HCT116 (cell line): ENCODE measurements around the gene SHC4.

Experiments
- CEBPB ChIP-seq: IDR thresholded peaks from 2 replicates; pipeline ENCODE4 v1.6.1; 2012; ENCODE audit warnings: low read depth
- RAD21 ChIP-seq: IDR thresholded peaks from 2 replicates; pipeline ENCODE4 v1.6.1; 2012; ENCODE audit warnings: low read depth, mild to moderate bottlenecking
- SP1 ChIP-seq: IDR thresholded peaks from 2 replicates; pipeline ENCODE4 v1.6.1; 2012; ENCODE audit warnings: low read depth
- TF ChIP-seq, protein P1 (sequence below), 3 experiments: fragments of 200-600 bp in 1 of 3; sonication (generic) in 1 of 3; IDR thresholded peaks in 2 of 3; conservative IDR thresholded peaks in 1 of 3; 2 replicates each; pipeline ENCODE4 v1.5.1; 2012 to 2017; ENCODE audit warnings: low read depth in 2 of 3, low read length in 2 of 3, antibody characterized with exemption in 1 of 3, borderline replicate concordance in 1 of 3, control low read depth in 1 of 3, mild to moderate bottlenecking in 1 of 3, mixed read lengths in 1 of 3, mixed run types in 1 of 3, moderate library complexity in 1 of 3; ENCODE audit not compliant: insufficient read depth in 1 of 3

- TF ChIP-seq, protein P1, sequence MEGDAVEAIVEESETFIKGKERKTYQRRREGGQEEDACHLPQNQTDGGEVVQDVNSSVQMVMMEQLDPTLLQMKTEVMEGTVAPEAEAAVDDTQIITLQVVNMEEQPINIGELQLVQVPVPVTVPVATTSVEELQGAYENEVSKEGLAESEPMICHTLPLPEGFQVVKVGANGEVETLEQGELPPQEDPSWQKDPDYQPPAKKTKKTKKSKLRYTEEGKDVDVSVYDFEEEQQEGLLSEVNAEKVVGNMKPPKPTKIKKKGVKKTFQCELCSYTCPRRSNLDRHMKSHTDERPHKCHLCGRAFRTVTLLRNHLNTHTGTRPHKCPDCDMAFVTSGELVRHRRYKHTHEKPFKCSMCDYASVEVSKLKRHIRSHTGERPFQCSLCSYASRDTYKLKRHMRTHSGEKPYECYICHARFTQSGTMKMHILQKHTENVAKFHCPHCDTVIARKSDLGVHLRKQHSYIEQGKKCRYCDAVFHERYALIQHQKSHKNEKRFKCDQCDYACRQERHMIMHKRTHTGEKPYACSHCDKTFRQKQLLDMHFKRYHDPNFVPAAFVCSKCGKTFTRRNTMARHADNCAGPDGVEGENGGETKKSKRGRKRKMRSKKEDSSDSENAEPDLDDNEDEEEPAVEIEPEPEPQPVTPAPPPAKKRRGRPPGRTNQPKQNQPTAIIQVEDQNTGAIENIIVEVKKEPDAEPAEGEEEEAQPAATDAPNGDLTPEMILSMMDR (IDR thresholded peaks at IDR 0.05 in 2 of 3, conservative IDR thresholded peaks at IDR 0.05 in 1 of 3; ENCODE audit: borderline replicate concordance in 1 of 3, insufficient read depth in 1 of 3, low read depth in 2 of 3, low read length in 2 of 3) = no peak
- no peak for TF ChIP-seq CEBPB
- TF ChIP-seq RAD21 = no peak
- no peak for TF ChIP-seq SP1
Measured at GRCh38 chr15:48935236-48935635, 28.5 kb downstream of the SHC4 start.
